ENCODE results near the gene CDH4. TPM values are rescaled to one million over a fixed set of nuclear protein-coding genes. Genes with fewer than 3 reads are reported as not detected.
A peak's percentile ranks its signal among the peaks of the same experiment; 100 is the strongest.

The CDH4 gene
- total and polyA plus RNA-seq, 9 of the 15 experiments (the other 6 are each of a cell fraction or from before 2014, with no cell fraction given) = 0.04 TPM; not detected in 8

DNA sequence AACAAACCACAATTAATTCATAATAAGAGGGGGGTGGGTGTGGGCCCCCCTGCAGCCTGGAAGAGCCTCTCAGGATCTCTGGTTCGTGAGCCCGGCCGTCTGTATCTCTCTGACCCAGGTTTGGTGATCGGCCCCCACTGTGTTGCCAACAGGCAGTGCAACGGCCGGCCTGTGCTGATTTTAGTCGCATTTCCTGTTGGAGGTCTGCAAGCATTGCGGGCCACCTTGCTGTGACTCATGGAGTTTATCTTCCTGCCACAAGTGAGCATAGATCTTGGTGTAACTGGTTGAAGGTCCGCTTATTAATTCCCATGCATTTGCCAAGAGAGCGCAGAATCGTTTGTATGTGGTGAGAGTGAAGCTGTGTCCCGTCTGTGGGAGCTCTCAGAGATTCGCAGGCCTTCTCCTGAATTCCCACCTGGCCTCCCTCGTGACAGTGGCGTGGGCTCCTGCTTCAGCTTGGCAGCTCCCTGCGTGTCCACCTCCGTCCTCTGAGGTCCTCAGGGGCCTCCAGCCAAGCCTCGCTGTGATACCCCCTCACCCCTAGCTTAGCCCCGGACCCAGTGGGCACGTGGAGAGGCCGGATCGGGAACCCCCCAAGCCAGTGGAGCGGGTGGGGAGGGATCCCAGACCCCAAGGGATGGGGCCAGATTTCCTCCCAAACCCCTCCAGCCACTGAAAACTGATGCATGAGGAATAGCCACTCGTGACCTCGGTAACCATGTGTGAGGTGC is 269.8 kb downstream of the CDH4 start (continued):
- TF ChIP-seq SAP30 (IDR thresholded peaks at IDR 0.05; ENCODE audit: borderline replicate concordance, insufficient read depth, low read depth, low read length, poor library complexity, severe bottlenecking) (no peak), POLR2AphosphoS2 (IDR thresholded peaks at IDR 0.05; ENCODE audit: low read length) (no peak), ARID3A (IDR thresholded peaks at IDR 0.05; ENCODE audit: borderline replicate concordance, low read depth, low read length) (peak; percentile 29; the same call in 1 of the 2 replicates), HNRNPL (IDR thresholded peaks at IDR 0.05; ENCODE audit: low read depth, low read length) (no peak), KLF1 (tag; IDR thresholded peaks at IDR 0.05) (no peak), GATAD2B (IDR thresholded peaks at IDR 0.05; ENCODE audit: borderline replicate concordance) (no peak), TAF15 (IDR thresholded peaks at IDR 0.05; ENCODE audit: low read depth, low read length) (no peak), GABPB1 (CRISPR knock-in tag; IDR thresholded peaks at IDR 0.05) (no peak), POLR3A (IDR thresholded peaks at IDR 0.05; ENCODE audit: borderline replicate concordance, extremely low read depth, insufficient read depth, insufficient read length) (no peak), SMAD1 (IDR thresholded peaks at IDR 0.05; ENCODE audit: low read depth, low read length, partially characterized antibody) (no peak), MCM2 (IDR thresholded peaks at IDR 0.05; ENCODE audit: low read depth) (no peak), ETS2 (tag; IDR thresholded peaks at IDR 0.05; ENCODE audit: borderline replicate concordance, poor library complexity, severe bottlenecking) (no peak), USF1 (CRISPR knock-in tag; IDR thresholded peaks at IDR 0.05) (no peak), NFRKB (IDR thresholded peaks at IDR 0.05; ENCODE audit: low read depth) (no peak), ZKSCAN1 (IDR thresholded peaks at IDR 0.05; ENCODE audit: low read depth, low read length) (no peak), ZNF140 (CRISPR knock-in tag; IDR thresholded peaks at IDR 0.05) (no peak), ZNF785 (CRISPR knock-in tag; IDR thresholded peaks at IDR 0.05) (no peak), FOXJ3 (CRISPR knock-in tag; IDR thresholded peaks at IDR 0.05) (no peak)
- TF ChIP-seq, protein P1, sequence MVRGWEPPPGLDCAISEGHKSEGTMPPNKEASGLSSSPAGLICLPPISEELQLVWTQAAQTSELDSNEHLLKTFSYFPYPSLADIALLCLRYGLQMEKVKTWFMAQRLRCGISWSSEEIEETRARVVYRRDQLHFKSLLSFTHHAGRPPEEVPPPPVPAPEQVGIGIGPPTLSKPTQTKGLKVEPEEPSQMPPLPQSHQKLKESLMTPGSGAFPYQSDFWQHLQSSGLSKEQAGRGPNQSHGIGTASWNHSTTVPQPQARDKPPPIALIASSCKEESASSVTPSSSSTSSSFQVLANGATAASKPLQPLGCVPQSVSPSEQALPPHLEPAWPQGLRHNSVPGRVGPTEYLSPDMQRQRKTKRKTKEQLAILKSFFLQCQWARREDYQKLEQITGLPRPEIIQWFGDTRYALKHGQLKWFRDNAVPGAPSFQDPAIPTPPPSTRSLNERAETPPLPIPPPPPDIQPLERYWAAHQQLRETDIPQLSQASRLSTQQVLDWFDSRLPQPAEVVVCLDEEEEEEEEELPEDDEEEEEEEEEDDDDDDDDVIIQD (CRISPR knock-in tag; IDR thresholded peaks at IDR 0.05) = no peak
- TF ChIP-seq, protein P2, sequence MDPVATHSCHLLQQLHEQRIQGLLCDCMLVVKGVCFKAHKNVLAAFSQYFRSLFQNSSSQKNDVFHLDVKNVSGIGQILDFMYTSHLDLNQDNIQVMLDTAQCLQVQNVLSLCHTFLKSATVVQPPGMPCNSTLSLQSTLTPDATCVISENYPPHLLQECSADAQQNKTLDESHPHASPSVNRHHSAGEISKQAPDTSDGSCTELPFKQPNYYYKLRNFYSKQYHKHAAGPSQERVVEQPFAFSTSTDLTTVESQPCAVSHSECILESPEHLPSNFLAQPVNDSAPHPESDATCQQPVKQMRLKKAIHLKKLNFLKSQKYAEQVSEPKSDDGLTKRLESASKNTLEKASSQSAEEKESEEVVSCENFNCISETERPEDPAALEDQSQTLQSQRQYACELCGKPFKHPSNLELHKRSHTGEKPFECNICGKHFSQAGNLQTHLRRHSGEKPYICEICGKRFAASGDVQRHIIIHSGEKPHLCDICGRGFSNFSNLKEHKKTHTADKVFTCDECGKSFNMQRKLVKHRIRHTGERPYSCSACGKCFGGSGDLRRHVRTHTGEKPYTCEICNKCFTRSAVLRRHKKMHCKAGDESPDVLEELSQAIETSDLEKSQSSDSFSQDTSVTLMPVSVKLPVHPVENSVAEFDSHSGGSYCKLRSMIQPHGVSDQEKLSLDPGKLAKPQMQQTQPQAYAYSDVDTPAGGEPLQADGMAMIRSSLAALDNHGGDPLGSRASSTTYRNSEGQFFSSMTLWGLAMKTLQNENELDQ (CRISPR knock-in tag; IDR thresholded peaks at IDR 0.05; ENCODE audit: borderline replicate concordance) = no peak
- TF ChIP-seq, protein P3, sequence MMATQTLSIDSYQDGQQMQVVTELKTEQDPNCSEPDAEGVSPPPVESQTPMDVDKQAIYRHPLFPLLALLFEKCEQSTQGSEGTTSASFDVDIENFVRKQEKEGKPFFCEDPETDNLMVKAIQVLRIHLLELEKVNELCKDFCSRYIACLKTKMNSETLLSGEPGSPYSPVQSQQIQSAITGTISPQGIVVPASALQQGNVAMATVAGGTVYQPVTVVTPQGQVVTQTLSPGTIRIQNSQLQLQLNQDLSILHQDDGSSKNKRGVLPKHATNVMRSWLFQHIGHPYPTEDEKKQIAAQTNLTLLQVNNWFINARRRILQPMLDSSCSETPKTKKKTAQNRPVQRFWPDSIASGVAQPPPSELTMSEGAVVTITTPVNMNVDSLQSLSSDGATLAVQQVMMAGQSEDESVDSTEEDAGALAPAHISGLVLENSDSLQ (IDR thresholded peaks at IDR 0.05) = no peak
